OCI-LY3 (cell line): ENCODE data around the gene ZFP92.

Experiments
- H2AFZ ChIP-seq: fragments of 200-600, 300-600 bp; shearing (Covaris generic); 2 replicates; pipeline ENCODE4 v1.6.0; 2014; ENCODE audit warnings: antibody characterized with exemption, low read depth, low read length
- H3K27ac ChIP-seq: fragments of 200-600, 300-600 bp; sonication (generic); 2 replicates; pipeline ENCODE4 v1.5.1; 2014; ENCODE audit warnings: mild to moderate bottlenecking, low read length, moderate library complexity, mixed read lengths
- H3K27me3 ChIP-seq: fragments of 200-600, 300-600 bp; sonication (generic); 2 replicates; pipeline ENCODE4 v1.6.1; 2014; ENCODE audit warnings: low read depth, low read length, mixed read lengths
- H3K36me3 ChIP-seq: fragments of 200-600, 300-600 bp; sonication (generic); replicated peaks from 2 replicates; pipeline ENCODE3; 2014; ENCODE audit warnings: low read depth, low read length, mixed read lengths
- H3K4me1 ChIP-seq: fragments of 300-600, 200-600 bp; sonication (generic); 2 replicates; pipeline ENCODE4 v1.6.1; 2014; ENCODE audit warnings: low read length, mixed read lengths
- H3K4me2 ChIP-seq: fragments of 200-600, 300-600 bp; sonication (generic); 2 replicates; pipeline ENCODE4 v1.6.1; 2014; ENCODE audit warnings: low read length, mixed read lengths
- H3K4me3 ChIP-seq: fragments of 300-600, 200-600 bp; sonication (generic); 2 replicates; pipeline ENCODE4 v1.5.1; 2014; ENCODE audit warnings: antibody characterized with exemption, mild to moderate bottlenecking, low read length, moderate library complexity
- H3K79me2 ChIP-seq: fragments of 300-600, 200-600 bp; shearing (Covaris generic); 2 replicates; pipeline ENCODE4 v1.6.1; 2014; ENCODE audit warnings: mild to moderate bottlenecking, low read length, mixed read lengths
- H3K9ac ChIP-seq: fragments of 300-600, 200-600 bp; shearing (Covaris generic); 2 replicates; pipeline ENCODE4 v1.6.0; 2014; ENCODE audit warnings: mild to moderate bottlenecking, low read length, moderate library complexity
- H3K9me3 ChIP-seq: fragments of 200-600, 300-600 bp; shearing (Covaris generic); 2 replicates; pipeline ENCODE4 v1.6.1; 2014; ENCODE audit warnings: low read length, mixed read lengths; ENCODE audit not compliant: insufficient read depth
- H4K20me1 ChIP-seq: fragments of 200-600, 300-600 bp; sonication (generic); 2 replicates; pipeline ENCODE4 v1.6.1; 2016; ENCODE audit warnings: low read length, mixed read lengths; ENCODE audit not compliant: insufficient read depth
- EZH2phosphoT487 ChIP-seq: fragments of 200-600 bp; shearing (Covaris generic); IDR thresholded peaks from 2 replicates; pipeline ENCODE4 v1.6.1; 2018; ENCODE audit warnings: antibody characterized with exemption, mixed run types, low read depth
- TF ChIP-seq, protein P1 (sequence below): fragments of 200-600, 300-600 bp; sonication (generic); IDR thresholded peaks from 2 replicates; pipeline ENCODE4 v1.5.1; 2014; ENCODE audit warnings: antibody characterized with exemption, low read length, low read depth

Gene ZFP92

GRCh38 chrX:153392642-153393321, 18.5 kb upstream of the ZFP92 start:
- Histone ChIP-seq H3K4me3 (no peak overlapping the region), H3K9ac (no peak overlapping the region), H3K27me3 (no peaks in the 10 kb centered on the region), H3K79me2 (no peaks in the 10 kb centered on the region), H3K4me2 (no peak overlapping the region), H4K20me1 (no peaks in the 10 kb centered on the region), H2AFZ (no peak overlapping the region), H3K9me3 (no peaks in the 10 kb centered on the region), H3K36me3 (no peaks in the 10 kb centered on the region), H3K27ac (no peak overlapping the region), H3K4me1 (no peaks in the 10 kb centered on the region)
- TF ChIP-seq, protein P1, sequence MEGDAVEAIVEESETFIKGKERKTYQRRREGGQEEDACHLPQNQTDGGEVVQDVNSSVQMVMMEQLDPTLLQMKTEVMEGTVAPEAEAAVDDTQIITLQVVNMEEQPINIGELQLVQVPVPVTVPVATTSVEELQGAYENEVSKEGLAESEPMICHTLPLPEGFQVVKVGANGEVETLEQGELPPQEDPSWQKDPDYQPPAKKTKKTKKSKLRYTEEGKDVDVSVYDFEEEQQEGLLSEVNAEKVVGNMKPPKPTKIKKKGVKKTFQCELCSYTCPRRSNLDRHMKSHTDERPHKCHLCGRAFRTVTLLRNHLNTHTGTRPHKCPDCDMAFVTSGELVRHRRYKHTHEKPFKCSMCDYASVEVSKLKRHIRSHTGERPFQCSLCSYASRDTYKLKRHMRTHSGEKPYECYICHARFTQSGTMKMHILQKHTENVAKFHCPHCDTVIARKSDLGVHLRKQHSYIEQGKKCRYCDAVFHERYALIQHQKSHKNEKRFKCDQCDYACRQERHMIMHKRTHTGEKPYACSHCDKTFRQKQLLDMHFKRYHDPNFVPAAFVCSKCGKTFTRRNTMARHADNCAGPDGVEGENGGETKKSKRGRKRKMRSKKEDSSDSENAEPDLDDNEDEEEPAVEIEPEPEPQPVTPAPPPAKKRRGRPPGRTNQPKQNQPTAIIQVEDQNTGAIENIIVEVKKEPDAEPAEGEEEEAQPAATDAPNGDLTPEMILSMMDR, result no peak

GRCh38 chrX:153394612-153395011, 16.7 kb upstream of the ZFP92 start:
- H3K4me2 ChIP-seq, result no peak overlapping the region
- H3K36me3 ChIP-seq, result no peaks in the 10 kb centered on the region
- peaks cover 2% of the 10 kb centered on the region; the same call in 1 of the 2 replicates for H3K4me1 ChIP-seq
- H3K79me2 ChIP-seq, result no peaks in the 10 kb centered on the region
- H3K4me3 ChIP-seq, result no peak overlapping the region
- no peak for TF ChIP-seq EZH2phosphoT487
- TF ChIP-seq, protein P1, result no peak
- H3K27me3 ChIP-seq, result no peaks in the 10 kb centered on the region
- no peaks in the 10 kb centered on the region for H3K9me3 ChIP-seq
- no peak overlapping the region for H3K9ac ChIP-seq
- H3K27ac ChIP-seq, result no peak overlapping the region
- no peaks in the 10 kb centered on the region for H4K20me1 ChIP-seq
- H2AFZ ChIP-seq, result no peak overlapping the region

GRCh38 chrX:153395613-153396319, 15.5 kb upstream of the ZFP92 start:
- TF ChIP-seq, protein P1, result no peak
- TF ChIP-seq EZH2phosphoT487, result no peak
- no peak overlapping the region for H3K4me3 ChIP-seq
- H3K79me2 ChIP-seq, result no peaks in the 10 kb centered on the region
- H3K9ac ChIP-seq, result no peak overlapping the region
- peaks cover 6% of the 10 kb centered on the region; the same call in 1 of the 2 replicates for H3K4me1 ChIP-seq
- H4K20me1 ChIP-seq, result no peaks in the 10 kb centered on the region
- H2AFZ ChIP-seq, result no peak overlapping the region
- H3K27me3 ChIP-seq, result no peaks in the 10 kb centered on the region
- H3K4me2 ChIP-seq, result no peak overlapping the region
- H3K36me3 ChIP-seq, result no peaks in the 10 kb centered on the region
- H3K9me3 ChIP-seq, result no peaks in the 10 kb centered on the region
- H3K27ac ChIP-seq, result no peak overlapping the region

- TF ChIP-seq EZH2phosphoT487, result no peak
- TF ChIP-seq, protein P1, result no peak
- Histone ChIP-seq H3K27me3 (no peaks in the 10 kb centered on the region), H3K4me3 (no peak overlapping the region), H3K36me3 (no peaks in the 10 kb centered on the region), H3K9ac (no peak overlapping the region), H4K20me1 (no peaks in the 10 kb centered on the region), H3K4me2 (no peak overlapping the region), H2AFZ (no peak overlapping the region), H3K79me2 (no peaks in the 10 kb centered on the region), H3K27ac (no peak overlapping the region), H3K9me3 (no peaks in the 10 kb centered on the region), H3K4me1 (peaks cover 6% of the 10 kb centered on the region; the same call in 1 of the 2 replicates)
Measured at GRCh38 chrX:153396320-153397195, 14.7 kb upstream of the ZFP92 start.
